NCI-H748 (cell line): ENCODE results near the gene LAMA5.
A peak's percentile ranks its signal among the peaks of the same experiment; 100 is the strongest.

Experiments
- DNase-seq: peaks from one replicate; lab custom pipeline; 2025; ENCODE audit not compliant: unreplicated experiment; lab: John Stamatoyannopoulos, UW

LAMA5 gene

DNA sequence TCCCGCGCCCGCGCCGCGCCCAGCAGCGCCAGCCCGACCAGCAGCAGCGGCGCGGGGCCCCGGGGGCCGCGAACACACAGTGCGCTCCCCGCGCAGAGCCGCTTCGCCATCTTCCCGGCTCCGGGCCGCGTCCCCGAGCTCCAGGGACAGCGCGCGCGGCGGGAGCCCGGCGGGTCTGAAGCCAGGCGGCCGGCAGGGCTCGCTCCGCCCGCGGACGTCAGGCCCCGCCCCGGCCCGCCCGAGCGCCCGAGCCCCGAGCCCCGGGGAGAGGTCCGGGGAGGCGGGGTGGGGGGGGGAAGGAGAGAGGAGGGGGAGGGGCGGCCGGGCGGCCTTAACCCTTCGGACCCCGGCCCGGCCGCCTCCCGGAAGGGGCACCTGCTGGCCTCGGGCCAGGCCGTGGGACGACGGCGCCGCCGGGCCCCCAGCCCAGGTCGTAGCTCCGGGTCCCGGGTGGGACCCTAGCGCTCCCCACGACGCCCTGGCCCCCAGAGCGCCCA is at the start of gene LAMA5:
Gene LAMA5 (minus strand): TSS at position 177 of the 497 bp plus-strand sequence. CDS start 67 bp downstream, at position 110.
- DNase-seq: peak; percentile 43

- DNase-seq: no peak
Measured at GRCh38 chr20:62415354-62416111, 48.4 kb upstream of the LAMA5 start.

GRCh38 chr20:62413896-62414481 is 46.9 kb upstream of the LAMA5 start:
- DNase-seq: no peak

GRCh38 chr20:62413025-62413570 is 46.0 kb upstream of the LAMA5 start:
- no peak for DNase-seq

- no peak for DNase-seq
Measured at GRCh38 chr20:62412194-62413024, 45.3 kb upstream of the LAMA5 start.

- no peak for DNase-seq
Measured at GRCh38 chr20:62411479-62412193, 44.5 kb upstream of the LAMA5 start.

- no peak for DNase-seq
Measured at GRCh38 chr20:62410746-62411478, 43.8 kb upstream of the LAMA5 start.

GRCh38 chr20:62409931-62410745 is 43.0 kb upstream of the LAMA5 start:
- peak; percentile 73 for DNase-seq

DNA sequence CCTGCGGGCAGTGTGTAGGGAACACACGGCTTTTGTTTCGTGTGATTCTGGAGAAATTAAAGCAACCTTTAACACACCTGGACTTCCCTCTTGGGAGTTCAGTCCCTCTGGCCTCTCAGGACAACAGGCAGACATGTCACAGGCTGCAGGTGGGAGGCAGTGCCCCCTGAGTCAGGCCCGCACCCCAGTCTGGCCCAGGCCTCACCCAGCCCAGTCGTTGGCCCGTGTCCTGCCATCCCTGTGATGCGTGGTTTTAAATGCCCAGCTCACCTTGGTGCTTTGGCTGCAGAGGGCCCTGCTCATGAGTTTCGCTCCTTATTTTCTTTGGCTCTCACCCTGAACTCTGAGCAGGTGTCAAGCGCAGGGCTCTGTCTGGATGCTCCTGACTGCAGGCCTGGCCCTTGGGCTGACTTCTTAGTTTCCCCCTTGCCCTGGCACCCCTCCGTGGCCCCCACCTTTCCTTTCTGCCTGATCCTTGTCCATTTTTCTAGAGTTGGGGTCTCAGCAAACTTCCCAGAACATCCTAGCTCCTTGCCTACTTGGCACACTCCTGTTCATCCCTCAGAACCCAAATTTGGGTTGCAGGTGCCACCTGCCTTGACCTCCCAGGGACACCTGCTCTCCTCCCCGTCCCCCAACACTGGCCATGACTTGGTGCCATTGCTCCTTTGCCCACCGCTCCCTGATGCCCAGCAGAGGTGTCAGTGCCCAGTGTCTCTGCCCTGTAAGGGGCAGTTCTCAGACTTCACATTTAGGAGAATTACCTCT is 42.2 kb upstream of the LAMA5 start:
- DNase-seq: no peak

GRCh38 chr20:62408640-62409039 is 41.5 kb upstream of the LAMA5 start:
- DNase-seq: no peak

DNA sequence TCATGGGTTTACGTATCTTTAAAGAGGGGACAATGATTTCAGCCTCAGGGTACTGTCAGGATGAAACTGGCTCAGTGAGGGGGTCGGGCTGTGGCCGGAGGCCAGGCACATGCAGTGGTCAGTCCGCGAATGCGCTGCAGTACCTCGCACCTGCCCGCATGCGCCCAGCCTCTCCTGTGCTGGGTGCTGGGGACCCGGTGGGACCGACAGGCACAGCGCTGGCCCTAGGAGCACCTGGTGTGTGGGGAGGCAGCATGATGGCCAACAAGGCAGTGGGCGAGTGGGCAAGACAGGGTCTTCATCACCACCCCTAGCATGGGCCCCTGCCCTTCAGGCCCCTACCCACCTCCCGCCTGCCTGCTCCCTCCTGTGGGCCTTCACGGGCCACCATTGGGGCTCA is 40.9 kb upstream of the LAMA5 start:
- no peak for DNase-seq

DNA sequence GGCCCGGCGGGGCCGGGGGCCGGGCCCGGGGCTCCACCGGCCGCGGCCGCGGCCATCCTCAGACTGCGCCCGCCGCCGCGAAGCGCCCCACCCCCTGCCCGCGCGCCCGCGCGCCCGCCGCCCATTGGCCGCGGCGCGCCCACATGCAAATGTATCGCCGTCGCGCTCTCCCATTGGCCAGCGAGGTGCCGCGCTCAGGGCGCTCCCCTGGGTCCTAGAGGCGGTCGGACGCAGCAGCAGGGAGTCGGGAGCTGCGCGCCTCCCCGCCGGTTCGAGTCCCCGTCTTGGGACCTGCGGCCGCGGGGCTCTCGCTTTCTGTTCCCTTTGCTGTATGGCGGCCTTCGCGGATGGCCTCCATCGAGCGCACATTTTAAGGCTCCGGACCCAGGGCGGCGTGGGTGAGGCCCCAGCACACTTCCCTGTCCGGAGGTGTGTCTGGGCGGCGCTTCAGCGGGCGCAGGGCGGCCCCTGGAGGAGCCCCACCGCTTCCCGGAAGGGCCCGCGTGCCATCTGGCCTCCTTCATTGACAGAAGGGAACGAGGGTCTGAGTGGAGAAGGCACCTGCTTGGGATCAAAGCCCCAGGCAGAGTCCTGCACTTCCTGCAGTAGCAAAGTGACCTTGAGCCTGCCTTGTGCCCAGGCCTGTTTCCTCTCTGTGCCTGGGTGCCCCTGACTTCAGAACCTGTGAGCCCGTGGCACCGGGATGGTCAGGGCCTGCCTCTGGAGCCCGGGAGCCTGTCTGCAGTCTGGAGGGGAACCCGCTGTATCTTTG is 40.3 kb upstream of the LAMA5 start, which contains the start of gene CABLES2:
Gene CABLES2 (minus strand): TSS at position 65 of the 772 bp plus-strand sequence. CDS start 9 bp downstream, at position 56.
- peak; percentile 92 for DNase-seq

GRCh38 chr20:62406635-62407176 is 39.6 kb upstream of the LAMA5 start:
- no peak for DNase-seq

- DNase-seq: no peak
Measured at GRCh38 chr20:62405981-62406513, 38.9 kb upstream of the LAMA5 start.

- peak; percentile 21 for DNase-seq
Measured at GRCh38 chr20:62405108-62405980, 38.2 kb upstream of the LAMA5 start.

GRCh38 chr20:62404761-62405107 is 37.6 kb upstream of the LAMA5 start:
- DNase-seq: no peak
